ENCODE data around the gene PIWIL4. TPM values are rescaled to one million over a fixed set of nuclear protein-coding genes. Genes with fewer than 3 reads are reported as not detected.
"Not testable (repeated sequence)": the region's sequence is repeated elsewhere in the genome, so short reads cannot be mapped to it uniquely, and the experiment has no call there.

Gene PIWIL4
- polyA plus RNA-seq, 1 donor from 2014 or later = 0.28 TPM

GRCh38 chr11:94586546-94586945 lies 19.4 kb downstream of the PIWIL4 start:
- H3K4me1 Mint-ChIP-seq = peaks cover 0 to 3% (median 0%) of the 10 kb centered on the region in 3 donors
- H3K27ac Mint-ChIP-seq = no peak overlapping the region
- no peaks in the 10 kb centered on the region for H3K36me3 Mint-ChIP-seq
- no peaks in the 10 kb centered on the region for H3K27me3 Mint-ChIP-seq
- H3K4me3 Mint-ChIP-seq = no peak overlapping the region
- no peaks in the 10 kb centered on the region for H3K9me3 Mint-ChIP-seq

GRCh38 chr11:94586978-94587377 lies 19.8 kb downstream of the PIWIL4 start:
- Mint-ChIP-seq H3K27me3 (no peaks in the 10 kb centered on the region), H3K27ac (no peak overlapping the region), H3K4me1 (no peaks in the 10 kb centered on the region), H3K4me3 (no peak overlapping the region), H3K36me3 (no peaks in the 10 kb centered on the region), H3K9me3 (no peaks in the 10 kb centered on the region)

GRCh38 chr11:94588366-94588942 lies 21.3 kb downstream of the PIWIL4 start:
- H3K4me3 Mint-ChIP-seq = no peak overlapping the region
- H3K4me1 Mint-ChIP-seq = no peaks in the 10 kb centered on the region
- no peaks in the 10 kb centered on the region for H3K9me3 Mint-ChIP-seq
- no peak overlapping the region for H3K27ac Mint-ChIP-seq
- H3K27me3 Mint-ChIP-seq = no peaks in the 10 kb centered on the region
- H3K36me3 Mint-ChIP-seq = no peaks in the 10 kb centered on the region

GRCh38 chr11:94590352-94591041 lies 23.3 kb downstream of the PIWIL4 start:
- H3K4me3 Mint-ChIP-seq = no peak overlapping the region
- no peaks in the 10 kb centered on the region for H3K27me3 Mint-ChIP-seq
- no peaks in the 10 kb centered on the region for H3K9me3 Mint-ChIP-seq
- no peaks in the 10 kb centered on the region for H3K36me3 Mint-ChIP-seq
- peaks cover 0 to 4% (median 0%) of the 10 kb centered on the region in 3 donors for H3K4me1 Mint-ChIP-seq
- no peak overlapping the region for H3K27ac Mint-ChIP-seq

GRCh38 chr11:94593030-94593429 lies 25.9 kb downstream of the PIWIL4 start:
- Mint-ChIP-seq H3K9me3 (no peaks in the 10 kb centered on the region), H3K36me3 (no peaks in the 10 kb centered on the region), H3K4me3 (no peak overlapping the region), H3K27ac (no peak overlapping the region), H3K27me3 (no peaks in the 10 kb centered on the region), H3K4me1 (peaks cover 0 to 4% (median 0%) of the 10 kb centered on the region in 3 donors)

- Mint-ChIP-seq H3K27me3 (no peaks in the 10 kb centered on the region), H3K36me3 (no peaks in the 10 kb centered on the region), H3K9me3 (no peaks in the 10 kb centered on the region), H3K4me1 (peaks cover 0 to 4% (median 0%) of the 10 kb centered on the region in 3 donors), H3K4me3 (no peak overlapping the region), H3K27ac (no peak overlapping the region)
Measured at GRCh38 chr11:94595076-94595475, 27.9 kb downstream of the PIWIL4 start.

- Mint-ChIP-seq H3K4me3 (no peak overlapping the region), H3K4me1 (peaks cover 4 to 9% (median 7%) of the 10 kb centered on the region in 3 donors), H3K9me3 (no peaks in the 10 kb centered on the region), H3K27ac (no peak overlapping the region), H3K36me3 (no peaks in the 10 kb centered on the region), H3K27me3 (no peaks in the 10 kb centered on the region)
Measured at GRCh38 chr11:94597896-94598295, 30.7 kb downstream of the PIWIL4 start.

GRCh38 chr11:94599510-94599909 lies 32.3 kb downstream of the PIWIL4 start:
- Mint-ChIP-seq H3K27me3 (no peaks in the 10 kb centered on the region), H3K4me1 (peaks cover 7 to 12% (median 9%) of the 10 kb centered on the region in 3 donors), H3K4me3 (no peak overlapping the region), H3K9me3 (no peaks in the 10 kb centered on the region), H3K36me3 (no peaks in the 10 kb centered on the region), H3K27ac (no peak overlapping the region)

GRCh38 chr11:94602430-94603372 lies 35.5 kb downstream of the PIWIL4 start:
- Mint-ChIP-seq H3K4me3 (peak overlapping the region in 2 of 4 donors; percentile 7 to 20), H3K27me3 (no peaks in the 10 kb centered on the region), H3K4me1 (peaks cover 7 to 9% (median 8%) of the 10 kb centered on the region in 3 donors), H3K27ac (no peak overlapping the region), H3K9me3 (no peaks in the 10 kb centered on the region), H3K36me3 (peaks cover 2% of the 10 kb centered on the region)

- Mint-ChIP-seq H3K9me3 (no peaks in the 10 kb centered on the region), H3K4me3 (no peak overlapping the region), H3K4me1 (peaks cover 7 to 9% (median 8%) of the 10 kb centered on the region in 3 donors), H3K36me3 (peaks cover 2% of the 10 kb centered on the region), H3K27me3 (no peaks in the 10 kb centered on the region), H3K27ac (no peak overlapping the region)
Measured at GRCh38 chr11:94603587-94603986, 36.4 kb downstream of the PIWIL4 start.

- no peak overlapping the region for H3K4me3 Mint-ChIP-seq
- H3K27me3 Mint-ChIP-seq = no peaks in the 10 kb centered on the region
- peaks cover 7 to 9% (median 8%) of the 10 kb centered on the region in 3 donors for H3K4me1 Mint-ChIP-seq
- H3K36me3 Mint-ChIP-seq = peaks cover 3% of the 10 kb centered on the region
- H3K9me3 Mint-ChIP-seq = no peaks in the 10 kb centered on the region
- H3K27ac Mint-ChIP-seq = no peak overlapping the region
Measured at GRCh38 chr11:94604482-94604881, 37.3 kb downstream of the PIWIL4 start.

- peaks cover 7 to 43% (median 28%) of the 10 kb centered on the region in 3 donors for H3K9me3 Mint-ChIP-seq
- no peak overlapping the region for H3K4me3 Mint-ChIP-seq
- peaks cover 2% of the 10 kb centered on the region for H3K27me3 Mint-ChIP-seq
- H3K36me3 Mint-ChIP-seq = peaks cover 5% of the 10 kb centered on the region
- H3K4me1 Mint-ChIP-seq = no peaks in the 10 kb centered on the region
- no peak overlapping the region for H3K27ac Mint-ChIP-seq
Measured at GRCh38 chr11:94613120-94613519, 46.0 kb downstream of the PIWIL4 start.

- H3K36me3 Mint-ChIP-seq = no peaks in the 10 kb centered on the region
- H3K4me1 Mint-ChIP-seq = no peaks in the 10 kb centered on the region
- no peak overlapping the region for H3K4me3 Mint-ChIP-seq
- H3K27ac Mint-ChIP-seq = no peak overlapping the region
- H3K9me3 Mint-ChIP-seq = peaks cover 3 to 12% (median 11%) of the 10 kb centered on the region in 3 donors
- H3K27me3 Mint-ChIP-seq = peaks cover 10% of the 10 kb centered on the region
Measured at GRCh38 chr11:94623120-94623735, 56.1 kb downstream of the PIWIL4 start.

GRCh38 chr11:94625422-94625821 lies 58.3 kb downstream of the PIWIL4 start:
- H3K27me3 Mint-ChIP-seq, H3K36me3 Mint-ChIP-seq, H3K4me1 Mint-ChIP-seq, H3K27ac Mint-ChIP-seq, H3K4me3 Mint-ChIP-seq: not testable (repeated sequence)
- H3K9me3 Mint-ChIP-seq = peaks cover 3 to 12% (median 11%) of the 10 kb centered on the region in 3 donors
